GM12878 (cell line): ENCODE results near the gene SGSH. TPM values are rescaled to one million over a fixed set of nuclear protein-coding genes. Genes with fewer than 3 reads are reported as not detected.

Experiments used
- ATAC-seq: fragments of 200-7000 bp; cut with Tn5 transposase; 3 replicates; pipeline ENCODE4 v1.9.1; 2020; ENCODE audit warnings: mild to moderate bottlenecking, moderate library complexity
- BruUV-seq: library from RNA; stranded (reverse); fragments of 400-500 nt; replicated peaks from 2 replicates; lab custom pipeline; 2021; lab: Mats Ljungman, UMichigan
- CTCF ChIA-PET: fragments of 300-600 bp; sonication (Branson Sonifier 250); formaldehyde crosslinking; extraction: SDS; loops from one replicate; lab custom pipeline; 2021; ENCODE audit warnings: inconsistent platforms; lab: Yijun Ruan, JAX
- POLR2A ChIA-PET: fragments of 350-600 bp; formaldehyde crosslinking; extraction: SDS; loops from one replicate; lab custom pipeline; 2021; ENCODE audit warnings: inconsistent platforms; lab: Charles Lee
- RAD21 ChIA-PET: fragments of 300-600 bp; sonication (Branson Sonifier 250); formaldehyde crosslinking; loops from one replicate; lab custom pipeline; 2023; ENCODE audit warnings: antibody characterized with exemption; ENCODE audit not compliant: unreplicated experiment; lab: Charles Lee
- SMC1A ChIA-PET: fragments of 300-600 bp; sonication (Branson Sonifier 250); formaldehyde crosslinking; loops from one replicate; lab custom pipeline; 2023; ENCODE audit not compliant: unreplicated experiment, uncharacterized antibody; lab: Charles Lee
- DNase-seq: peaks from one replicate; pipeline ENCODE4 v3.0.0-alpha.2; 2011; ENCODE audit warnings: low read depth, low spot score
- FAIRE-seq: peaks from 3 replicates; lab custom pipeline; 2011; peaks lifted over from hg19 to GRCh38; lab: Jason Lieb, UNC
- H2AFZ ChIP-seq: 2 replicates; pipeline ENCODE4 v1.6.0; 2011; ENCODE audit warnings: low read depth, low read length, control low read depth; ENCODE audit not compliant: control insufficient read depth
- H3K27ac ChIP-seq: 2 replicates; pipeline ENCODE4 v1.5.1; 2011; ENCODE audit warnings: control low read depth; ENCODE audit not compliant: control insufficient read depth, insufficient read depth
- H3K27me3 ChIP-seq, 2 experiments: replicated peaks in 1 of 2; 2 replicates each; pipeline versions ENCODE4 v1.6.0 to v1.6.1; 2011; ENCODE audit warnings: low read length in 1 of 2; ENCODE audit not compliant: control insufficient read depth in 2 of 2, insufficient read depth in 2 of 2
- H3K36me3 ChIP-seq, 2 experiments: 2 replicates each; pipeline ENCODE4 v1.5.1; 2011; ENCODE audit warnings: low read length in 1 of 2; ENCODE audit not compliant: control insufficient read depth in 2 of 2, insufficient read depth in 2 of 2
- H3K4me1 ChIP-seq: 2 replicates; pipeline ENCODE4 v1.6.1; 2011; ENCODE audit warnings: mild to moderate bottlenecking, low read length, moderate library complexity, mixed read lengths; ENCODE audit not compliant: control insufficient read depth, insufficient read depth
- H3K4me2 ChIP-seq: 2 replicates; pipeline ENCODE4 v1.6.0; 2011; ENCODE audit warnings: control low read depth; ENCODE audit not compliant: control insufficient read depth, insufficient read depth
- H3K4me3 ChIP-seq: fragments of 200-600 bp; sonication (generic); 2 replicates; pipeline ENCODE4 v1.5.1; 2016
- H3K79me2 ChIP-seq: 2 replicates; pipeline ENCODE4 v1.6.0; 2011; ENCODE audit warnings: low read length; ENCODE audit not compliant: control insufficient read depth, insufficient read depth
- H3K9ac ChIP-seq: 2 replicates; pipeline ENCODE4 v1.8.0; 2011; ENCODE audit warnings: low read length, control low read depth, mixed read lengths; ENCODE audit not compliant: control insufficient read depth, insufficient read depth
- H3K9me3 ChIP-seq: replicated peaks from 3 replicates; pipeline ENCODE4 v1.5.1; 2011; ENCODE audit warnings: mild to moderate bottlenecking, low read length; ENCODE audit not compliant: control insufficient read depth, insufficient read depth
- H4K20me1 ChIP-seq: 2 replicates; pipeline ENCODE4 v1.6.0; 2011; ENCODE audit not compliant: control insufficient read depth, insufficient read depth
- CEBPB ChIP-seq, 2 experiments: fragments of 150-350 bp in 1 of 2; IDR thresholded peaks; 2 replicates each; pipeline ENCODE4 v1.6.1; 2012 to 2014; ENCODE audit warnings: low read depth in 2 of 2, low read length in 2 of 2, borderline replicate concordance in 1 of 2, inconsistent platforms in 1 of 2
- CREB1 ChIP-seq: IDR thresholded peaks from 2 replicates; pipeline ENCODE4 v1.6.1; 2012; ENCODE audit warnings: low read depth, mild to moderate bottlenecking, inconsistent platforms
- E2F4 ChIP-seq: IDR thresholded peaks from 2 replicates; pipeline ENCODE4 v1.6.1; 2012; ENCODE audit warnings: low read depth, low read length, improper control_type of control experiment
- ELK1 ChIP-seq: IDR thresholded peaks from 2 replicates; pipeline ENCODE4 v1.6.1; 2012; ENCODE audit warnings: low read depth, low read length, improper control_type of control experiment
- EZH2 ChIP-seq: IDR thresholded peaks from 2 replicates; pipeline ENCODE4 v1.6.1; 2012; ENCODE audit warnings: low read depth, mild to moderate bottlenecking, control low read depth, inconsistent platforms, low read length, borderline replicate concordance; ENCODE audit not compliant: control insufficient read depth
- HDAC2 ChIP-seq: fragments of 200-600 bp; sonication (generic); IDR thresholded peaks from 2 replicates; pipeline ENCODE4 v1.6.1; 2017
- IRF4 ChIP-seq: IDR thresholded peaks from 2 replicates; pipeline ENCODE4 v1.6.1; 2011; ENCODE audit warnings: low read depth, low read length
- NFYA ChIP-seq: IDR thresholded peaks from 2 replicates; pipeline ENCODE4 v1.6.1; 2011; ENCODE audit warnings: low read depth, mild to moderate bottlenecking, low read length, improper control_type of control experiment, borderline replicate concordance
- NR2C2 ChIP-seq: IDR thresholded peaks from 2 replicates; pipeline ENCODE4 v1.6.1; 2011; ENCODE audit warnings: borderline replicate concordance, low read depth; ENCODE audit not compliant: control insufficient read depth, insufficient read length
- PAX5 ChIP-seq: IDR thresholded peaks from 2 replicates; pipeline ENCODE4 v1.6.1; 2011; ENCODE audit warnings: low read depth, low read length, borderline replicate concordance
- SKIL ChIP-seq: fragments of 450-650 bp; IDR thresholded peaks from 2 replicates; pipeline ENCODE4 v1.6.1; 2017; ENCODE audit warnings: mild to moderate bottlenecking, low read depth, inconsistent platforms; ENCODE audit not compliant: poor library complexity, severe bottlenecking
- TAF1 ChIP-seq: IDR thresholded peaks from 2 replicates; pipeline ENCODE4 v1.6.1; 2011; ENCODE audit warnings: mild to moderate bottlenecking, low read depth, low read length, borderline replicate concordance
- TCF3 ChIP-seq: IDR thresholded peaks from 2 replicates; pipeline ENCODE4 v1.6.1; 2012; ENCODE audit warnings: low read depth, mild to moderate bottlenecking, low read length, borderline replicate concordance; ENCODE audit not compliant: insufficient read depth
- ZNF24 ChIP-seq: fragments of 450-650 bp; IDR thresholded peaks from 2 replicates; pipeline ENCODE4 v1.6.1; 2017; ENCODE audit warnings: antibody characterized with exemption, mild to moderate bottlenecking
- ZNF622 ChIP-seq: fragments of 450-650 bp; IDR thresholded peaks from 2 replicates; pipeline ENCODE4 v1.6.1; 2017; ENCODE audit warnings: mild to moderate bottlenecking, inconsistent platforms
- ZNF687 ChIP-seq: fragments of 450-650 bp; IDR thresholded peaks from 2 replicates; pipeline ENCODE4 v1.6.1; 2017; ENCODE audit warnings: mild to moderate bottlenecking, moderate library complexity
- ZSCAN29 ChIP-seq: fragments of 450-650 bp; IDR thresholded peaks from 2 replicates; pipeline ENCODE4 v1.6.1; 2017; ENCODE audit warnings: mild to moderate bottlenecking, moderate library complexity
- WGBS: methylation state at CpG from one replicate; pipeline ENCODE4 v1.1.6; 2016; ENCODE audit warnings: low lambda C conversion rate; ENCODE audit not compliant: insufficient replicate concordance, insufficient coverage; ENCODE audit errors: missing lambda C conversion rate; 5-methylcytosine and 5-hydroxymethylcytosine counted together
- in situ Hi-C: fragments of 300-500 bp; cut with MboI; formaldehyde crosslinking; loops from 9 replicates; pipeline ENCODE4 v1.14.3; 2018; ENCODE audit warnings: mixed read lengths
- intact Hi-C: fragments of 100-400 bp; cut with micrococcal nuclease; formaldehyde crosslinking; loops from one replicate; pipeline ENCODE4 v1.14.2; 2022; ENCODE audit not compliant: unreplicated experiment
- polyA plus RNA-seq, 11 experiments: library from polyadenylated mRNA; depleted of rRNA in 4 of 11; unstranded in 6 of 11; stranded (reverse) in 5 of 11; fragments of >200 nt; fragmentation: Nextera tagmentation in 4 of 11; fragmentation: Illumina TruSeq in 1 of 11; extraction: Ambion mirVana in 4 of 11; extraction: Trizol in 1 of 11; gene quantifications; 1 replicate in 1 of 11; 2 replicates in 10 of 11; pipeline versions ENCODE4 v1.2.1 to v1.2.3, GENCODE V29; 2011 to 2016; ENCODE audit warnings: inconsistent platforms in 2 of 11, missing spikeins in 2 of 11, low read depth in 1 of 11
- total RNA-seq, 4 experiments: library from RNA; depleted of rRNA in 3 of 4; stranded (reverse); fragments of >200 nt in 3 of 4; fragmentation: Illumina TruSeq in 1 of 4; extraction: Trizol in 1 of 4; gene quantifications; 2 replicates each; pipeline versions ENCODE4 v1.2.1 to v1.2.3, GENCODE V29; 2013 to 2021

Gene SGSH
- total and polyA plus RNA-seq, 10 of the 15 experiments (the other 5 are each of a cell fraction or from before 2014, with no cell fraction given), result 0.13 to 17.2 (median 6.0) TPM

- FAIRE-seq (no peak), DNase-seq (no peak), ATAC-seq (no peak)
- ChIA-PET RAD21 (interaction anchor here (1.0 kb wide), 1 partner anchor 41 kb away, joined by 3 read pairs; no protein-coding TSS in a partner anchor), POLR2A (no interaction called here), SMC1A (interaction anchor here (0.5 kb wide), 1 partner anchor 47 kb away, joined by 4 read pairs; no protein-coding TSS in a partner anchor), CTCF (no interaction called here)
- no TSS peak for BruUV-seq
- no peaks in the 10 kb centered on the region for H3K36me3 ChIP-seq
- 65% methylated on average over 16 of the region's 17 CpGs for WGBS
- no peak overlapping the region for H2AFZ ChIP-seq
- H3K4me1 ChIP-seq, result no peaks in the 10 kb centered on the region
- intact Hi-C loops (no loop called here), in situ Hi-C loops (no loop called here)
- no peaks in the 10 kb centered on the region for H3K27me3 ChIP-seq
- H3K79me2 ChIP-seq, result no peaks in the 10 kb centered on the region
- no peak overlapping the region for H3K4me3 ChIP-seq
- H4K20me1 ChIP-seq, result no peaks in the 10 kb centered on the region
- H3K9me3 ChIP-seq, result peaks cover 9% of the 10 kb centered on the region; the same call in 2 of the 3 replicates
- no peak overlapping the region for H3K9ac ChIP-seq
- H3K27ac ChIP-seq, result no peak overlapping the region
- H3K4me2 ChIP-seq, result no peak overlapping the region
- no peak for TF ChIP-seq EZH2
- TF ChIP-seq ELK1, result no peak
- TF ChIP-seq SKIL, result no peak
- no peak for TF ChIP-seq ZNF24
- no peak for TF ChIP-seq TCF3
- no peak for TF ChIP-seq ZNF622
- TF ChIP-seq IRF4, result no peak
- TF ChIP-seq TAF1, result no peak
- no peak for TF ChIP-seq ZNF687
- TF ChIP-seq ZSCAN29, result no peak
- no peak for TF ChIP-seq PAX5
- TF ChIP-seq CEBPB (IDR thresholded peaks at IDR 0.05; ENCODE audit: borderline replicate concordance in 1 of 2, low read depth in 2 of 2, low read length in 2 of 2), result no peak
- no peak for TF ChIP-seq HDAC2
- no peak for TF ChIP-seq NR2C2
- TF ChIP-seq NFYA, result no peak
- no peak for TF ChIP-seq E2F4
- no peak for TF ChIP-seq CREB1
Measured at GRCh38 chr17:80236911-80237310, 16.8 kb upstream of the SGSH start.
